Brain microvascular endothelial cell (primary cell): ENCODE data around the gene TAF11L10.
A peak's percentile ranks its signal among the peaks of the same experiment; 100 is the strongest.
"Not testable (repeated sequence)": the region's sequence is repeated elsewhere in the genome, so short reads cannot be mapped to it uniquely, and the experiment has no call there.

Experiments used
- DNase-seq: peaks from one replicate; pipeline ENCODE4 v3.0.0-alpha.2; 2020
- H3K27ac ChIP-seq: fragments of 250-450 bp; sonication (Bioruptor Pico); 2 replicates; pipeline ENCODE4 v1.5.1; 2020; ENCODE audit warnings: mild to moderate bottlenecking, moderate library complexity
- H3K27me3 ChIP-seq: fragments of 250-450 bp; sonication (Bioruptor Pico); replicated peaks from 2 replicates; pipeline ENCODE4 v1.5.1; 2020; ENCODE audit warnings: mild to moderate bottlenecking
- H3K36me3 ChIP-seq: fragments of 250-450 bp; sonication (Bioruptor Pico); replicated peaks from 2 replicates; pipeline ENCODE4 v1.5.1; 2020; ENCODE audit warnings: mild to moderate bottlenecking
- H3K4me3 ChIP-seq: 2 replicates; pipeline ENCODE4 v1.5.1; 2011; ENCODE audit warnings: low read depth, mild to moderate bottlenecking, control low read depth, low read length, moderate library complexity
- CTCF ChIP-seq: IDR thresholded peaks from 2 replicates; pipeline ENCODE4 v1.5.1; 2011; ENCODE audit warnings: low read depth, mild to moderate bottlenecking, moderate library complexity, low read length, control low read depth, inconsistent platforms; ENCODE audit errors: missing control alignments
- in situ Hi-C: cut with HindIII; loops from 2 replicates; pipeline ENCODE4 v1.10.0; 2017; ENCODE audit warnings: low sequenced_read_pairs, low pct_ligation_motif_present

The TAF11L10 gene

DNA sequence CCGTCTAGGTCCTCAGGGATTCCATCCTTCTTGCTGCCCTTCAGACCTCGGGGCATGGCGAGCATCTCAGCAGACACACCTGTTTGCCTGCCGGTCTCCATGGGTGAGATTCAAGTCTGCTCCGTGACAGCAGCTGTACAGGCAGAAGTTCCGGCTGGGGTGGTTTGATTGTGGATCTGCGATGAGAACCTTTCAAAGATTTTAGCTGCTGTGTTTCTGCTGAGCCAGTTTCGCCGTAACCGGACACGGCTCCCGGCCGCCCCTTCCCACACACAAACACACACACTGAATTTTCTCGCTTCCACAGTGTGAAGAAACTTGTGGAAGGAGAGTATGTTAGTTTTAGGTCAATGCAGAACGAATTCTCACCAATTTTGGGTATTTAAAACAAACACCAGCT is at the start of gene TAF11L10:
TSS of gene TAF11L10 (minus strand) at position 101 of the 400 bp plus-strand sequence.
- H3K4me3 ChIP-seq, in situ Hi-C loops, H3K27ac ChIP-seq, DNase-seq, H3K27me3 ChIP-seq, H3K36me3 ChIP-seq: not testable (repeated sequence)

- TF ChIP-seq CTCF = no peak
- H3K4me3 ChIP-seq = no peak within 1 kb of the TSS
- DNase-seq = no peak
- H3K36me3 ChIP-seq = no peaks in the 10 kb centered on the region
- in situ Hi-C loops = no loop called here
- H3K27me3 ChIP-seq = no peaks in the 10 kb centered on the region
- no peak within 1 kb of the TSS for H3K27ac ChIP-seq
These were observed 36.5 kb upstream of the TAF11L10 start, which contains the start of gene TAF11L14 for GRCh38 chr5:17634160-17634559. TSS of gene TAF11L14 (plus strand) at chr5:17634460.

- H3K36me3 ChIP-seq, H3K27me3 ChIP-seq, in situ Hi-C loops, H3K27ac ChIP-seq, DNase-seq, H3K4me3 ChIP-seq: not testable (repeated sequence)
These were observed 34.2 kb upstream of the TAF11L10 start, which contains the start of gene TAF11L13 for GRCh38 chr5:17631788-17632187. TSS of gene TAF11L13 (plus strand) at chr5:17632088.

- in situ Hi-C loops = no loop called here
- no peak for TF ChIP-seq CTCF
- H3K36me3 ChIP-seq = no peaks in the 10 kb centered on the region
- H3K27ac ChIP-seq = no peak overlapping the region
- DNase-seq = no peak
- no peak overlapping the region for H3K4me3 ChIP-seq
- no peaks in the 10 kb centered on the region for H3K27me3 ChIP-seq
These were observed 28.1 kb upstream of the TAF11L10 start for GRCh38 chr5:17625686-17626085.

DNA sequence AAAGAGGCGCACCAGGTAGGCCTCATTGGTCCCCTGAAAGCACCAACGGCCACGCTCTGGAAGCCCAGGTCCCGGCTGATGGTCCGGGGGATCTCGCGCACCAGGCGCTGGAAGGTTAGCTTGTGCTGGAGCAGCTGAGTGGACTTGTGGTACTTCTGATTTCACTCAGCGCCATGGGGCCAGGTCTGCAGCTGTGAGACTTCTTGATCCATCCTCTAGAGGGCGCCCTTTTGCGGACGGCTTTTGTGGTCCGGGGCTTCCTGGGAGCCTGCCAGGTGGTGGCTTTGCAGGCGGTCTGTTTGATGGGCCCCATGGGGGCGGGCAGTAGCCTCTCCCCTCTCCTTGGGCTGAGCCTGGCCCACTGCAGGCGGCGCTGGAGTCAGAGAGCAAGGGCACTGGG is 23.0 kb upstream of the TAF11L10 start:
- H3K27me3 ChIP-seq = no peaks in the 10 kb centered on the region
- no peak overlapping the region for H3K27ac ChIP-seq
- no peak for DNase-seq
- H3K4me3 ChIP-seq = no peak overlapping the region
- TF ChIP-seq CTCF = peak; percentile 3
- no peaks in the 10 kb centered on the region for H3K36me3 ChIP-seq
- in situ Hi-C loops = no loop called here

- DNase-seq = no peak
- no peak for TF ChIP-seq CTCF
- no peak overlapping the region for H3K27ac ChIP-seq
- H3K27me3 ChIP-seq = no peaks in the 10 kb centered on the region
- H3K4me3 ChIP-seq = no peak overlapping the region
- in situ Hi-C loops = no loop called here
- H3K36me3 ChIP-seq = no peaks in the 10 kb centered on the region
These were observed 21.7 kb upstream of the TAF11L10 start for GRCh38 chr5:17619354-17619753.

- in situ Hi-C loops = no loop called here
- TF ChIP-seq CTCF = no peak
- H3K4me3 ChIP-seq = no peak overlapping the region
These were observed 17.4 kb upstream of the TAF11L10 start for GRCh38 chr5:17614872-17615605.

GRCh38 chr5:17610092-17610491 is 12.5 kb upstream of the TAF11L10 start, which contains the start of gene TAF11L12:
TSS of gene TAF11L12 (plus strand) at chr5:17610392.
- in situ Hi-C loops, H3K27me3 ChIP-seq, H3K4me3 ChIP-seq, DNase-seq, H3K36me3 ChIP-seq, H3K27ac ChIP-seq: not testable (repeated sequence)

More at GRCh38 chr5:17614872-17615605, 17.4 kb upstream of the TAF11L10 start:
- H3K27ac ChIP-seq = no peak overlapping the region
- H3K27me3 ChIP-seq = no peaks in the 10 kb centered on the region
- DNase-seq = no peak
- H3K36me3 ChIP-seq = no peaks in the 10 kb centered on the region

- in situ Hi-C loops, H3K4me3 ChIP-seq, DNase-seq, H3K27ac ChIP-seq, H3K36me3 ChIP-seq, H3K27me3 ChIP-seq: not testable (repeated sequence)
These were observed 9.8 kb upstream of the TAF11L10 start for GRCh38 chr5:17607461-17607860.
